Upper lobe of left lung (tissue), 4 donors: Measurements from ENCODE around the gene PAK2.

ENCODE experiments used
- CTCF ChIP-seq, 6 experiments: fragments of 450-650 bp in 4 of 6; fragments of 200-600 bp in 2 of 6; sonication (generic) in 2 of 6; IDR thresholded peaks; one replicate each; pipeline ENCODE4 v1.5.1; 2016 to 2019; ENCODE audit warnings: antibody characterized with exemption in 6 of 6
- EP300 ChIP-seq, 4 donors: sonication (generic); formaldehyde crosslinking; IDR thresholded peaks; one replicate each; pipeline ENCODE4 v1.5.1; 2017; ENCODE audit warnings: antibody characterized with exemption in 4 of 4, control low read depth in 2 of 4
- POLR2A ChIP-seq, 4 donors: fragments of 450-650 bp; IDR thresholded peaks; one replicate each; pipeline ENCODE4 v1.5.1; 2016 to 2017; ENCODE audit warnings: antibody characterized with exemption in 4 of 4, mild to moderate bottlenecking in 2 of 4

DNA sequence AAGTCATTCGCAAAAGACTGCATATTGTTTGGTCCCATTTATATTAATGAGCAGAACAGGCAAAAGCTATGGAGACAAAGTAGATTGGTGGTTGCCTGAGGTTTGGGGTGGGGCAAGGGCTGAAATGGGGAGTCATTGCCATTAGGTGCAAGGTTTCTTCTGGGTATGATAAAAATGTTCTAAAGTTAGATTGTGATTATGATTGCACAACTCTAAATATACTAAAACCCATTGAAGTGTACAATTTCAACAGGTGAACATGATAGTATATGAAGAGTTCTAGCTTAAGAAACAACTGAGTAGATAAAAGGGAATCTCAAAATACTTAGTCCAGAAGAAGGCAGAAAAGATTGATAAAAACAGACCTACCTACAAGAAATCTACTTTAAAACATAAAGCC is 56.7 kb downstream of the PAK2 start:
- TF ChIP-seq CTCF (IDR thresholded peaks at IDR 0.05) (no peak), EP300 (IDR thresholded peaks at IDR 0.05) (no peak), POLR2A (IDR thresholded peaks at IDR 0.05) (no peak)
